Stimulated activated CD8-positive, alpha-beta memory T cell treated with anti-CD3 and anti-CD28 coated beads, Interleukin-4, amount 100 ng/mL, for 24 hours (primary cell): ENCODE results near the gene TMCC1.
"Not testable (repeated sequence)": the region's sequence is repeated elsewhere in the genome, so short reads cannot be mapped to it uniquely, and the experiment has no call there.

Experiments used
- DNase-seq: peaks from one replicate; pipeline ENCODE4 v3.0.0-alpha.2; 2020; ENCODE audit warnings: low read depth

TMCC1 gene

GRCh38 chr3:129650256-129650872, 243.1 kb downstream of the TMCC1 start:
- DNase-seq: peak; percentile 19

- DNase-seq: no peak
Observed at GRCh38 chr3:129648391-129648790, 245.1 kb downstream of the TMCC1 start.

- no peak for DNase-seq
Observed at GRCh38 chr3:129645286-129645685, 248.2 kb downstream of the TMCC1 start.

GRCh38 chr3:129644836-129645235, 248.7 kb downstream of the TMCC1 start:
- no peak for DNase-seq

- DNase-seq: not testable (repeated sequence)
Observed at GRCh38 chr3:129641567-129642260, 251.8 kb downstream of the TMCC1 start.

GRCh38 chr3:129640985-129641384, 252.5 kb downstream of the TMCC1 start:
- not testable (repeated sequence) for DNase-seq

GRCh38 chr3:129638481-129638880, 255.0 kb downstream of the TMCC1 start:
- DNase-seq: no peak

GRCh38 chr3:129636082-129636481, 257.4 kb downstream of the TMCC1 start:
- no peak for DNase-seq

- no peak for DNase-seq
Observed at GRCh38 chr3:129635656-129636055, 257.9 kb downstream of the TMCC1 start.

- DNase-seq: no peak
Observed at GRCh38 chr3:129633751-129634481, 259.6 kb downstream of the TMCC1 start.

- no peak for DNase-seq
Observed at GRCh38 chr3:129632977-129633376, 260.5 kb downstream of the TMCC1 start.

GRCh38 chr3:129632556-129632955, 261.0 kb downstream of the TMCC1 start:
- DNase-seq: no peak

GRCh38 chr3:129632056-129632455, 261.5 kb downstream of the TMCC1 start:
- DNase-seq: no peak

- no peak for DNase-seq
Observed at GRCh38 chr3:129629011-129629410, 264.5 kb downstream of the TMCC1 start.

- no peak for DNase-seq
Observed at GRCh38 chr3:129628169-129628522, 265.4 kb downstream of the TMCC1 start.

- no peak for DNase-seq
Observed at GRCh38 chr3:129627350-129628168, 266.0 kb downstream of the TMCC1 start.

GRCh38 chr3:129626744-129627349, 266.7 kb downstream of the TMCC1 start:
- peak; percentile 76 for DNase-seq

GRCh38 chr3:129625072-129625874, 268.2 kb downstream of the TMCC1 start:
- DNase-seq: no peak

GRCh38 chr3:129624347-129625071, 269.0 kb downstream of the TMCC1 start:
- no peak for DNase-seq

GRCh38 chr3:129623447-129624118, 269.9 kb downstream of the TMCC1 start:
- no peak for DNase-seq
